Peyer's patch (tissue), 4 donors: ENCODE measurements around the gene TK1.

Experiments
- POLR2A ChIP-seq, 2 donors: fragments of 450-650 bp; IDR thresholded peaks; one replicate each; pipeline ENCODE4 v1.5.1; 2017; ENCODE audit warnings: antibody characterized with exemption in 2 of 2, mild to moderate bottlenecking in 2 of 2, moderate library complexity in 2 of 2
- TF ChIP-seq, protein P1 (sequence below), 6 experiments: fragments of 450-650 bp in 4 of 6; fragments of 200-600 bp in 2 of 6; sonication (generic) in 1 of 6; IDR thresholded peaks; one replicate each; pipeline ENCODE4 v1.5.1; 2017 to 2019; ENCODE audit warnings: antibody characterized with exemption in 6 of 6, mild to moderate bottlenecking in 3 of 6, moderate library complexity in 1 of 6

DNA sequence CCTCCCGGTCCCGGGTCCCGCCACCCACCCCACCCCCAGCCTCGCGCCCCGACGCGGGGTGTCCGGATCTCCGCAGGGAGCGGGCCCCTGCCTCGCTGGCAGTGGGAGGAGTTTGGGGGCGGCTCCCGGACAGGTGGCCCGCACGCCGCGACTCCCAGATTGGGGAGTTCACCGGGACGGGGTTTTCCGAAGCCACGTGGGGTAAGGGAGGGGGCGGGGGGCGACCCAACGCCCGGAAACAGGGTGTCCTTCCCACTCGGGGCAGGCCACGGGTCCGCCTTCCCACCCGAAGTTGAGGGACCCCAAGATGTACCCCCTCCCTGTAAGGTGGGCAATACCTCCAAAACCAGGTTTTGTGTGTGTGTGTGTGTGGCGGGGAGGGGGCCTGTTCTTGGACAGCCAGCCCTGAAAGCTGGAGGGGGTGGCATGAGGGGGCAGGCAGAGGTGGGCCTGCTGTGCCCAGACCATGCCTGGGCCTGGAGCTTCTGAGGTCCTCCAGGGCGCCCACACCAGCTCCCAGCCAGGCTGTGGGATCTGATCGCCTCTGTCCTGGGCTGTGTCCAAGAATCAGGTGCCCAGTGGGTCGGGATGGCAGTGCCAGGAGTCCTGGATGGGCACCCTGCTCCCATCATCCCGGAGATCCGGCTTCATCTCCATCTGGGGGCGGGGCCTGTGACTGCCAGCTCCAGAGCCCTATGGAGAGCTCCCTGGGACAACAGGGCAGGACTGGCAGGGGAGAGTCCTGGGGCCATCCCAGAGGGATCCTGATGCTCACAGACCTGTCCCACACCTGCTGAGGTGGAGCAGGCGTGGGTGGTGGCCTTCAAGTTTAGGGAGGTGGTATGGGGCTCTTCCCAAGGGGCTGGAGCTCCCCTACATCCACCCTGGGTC lies 17.7 kb downstream of the TK1 start:
- TF ChIP-seq, protein P1, sequence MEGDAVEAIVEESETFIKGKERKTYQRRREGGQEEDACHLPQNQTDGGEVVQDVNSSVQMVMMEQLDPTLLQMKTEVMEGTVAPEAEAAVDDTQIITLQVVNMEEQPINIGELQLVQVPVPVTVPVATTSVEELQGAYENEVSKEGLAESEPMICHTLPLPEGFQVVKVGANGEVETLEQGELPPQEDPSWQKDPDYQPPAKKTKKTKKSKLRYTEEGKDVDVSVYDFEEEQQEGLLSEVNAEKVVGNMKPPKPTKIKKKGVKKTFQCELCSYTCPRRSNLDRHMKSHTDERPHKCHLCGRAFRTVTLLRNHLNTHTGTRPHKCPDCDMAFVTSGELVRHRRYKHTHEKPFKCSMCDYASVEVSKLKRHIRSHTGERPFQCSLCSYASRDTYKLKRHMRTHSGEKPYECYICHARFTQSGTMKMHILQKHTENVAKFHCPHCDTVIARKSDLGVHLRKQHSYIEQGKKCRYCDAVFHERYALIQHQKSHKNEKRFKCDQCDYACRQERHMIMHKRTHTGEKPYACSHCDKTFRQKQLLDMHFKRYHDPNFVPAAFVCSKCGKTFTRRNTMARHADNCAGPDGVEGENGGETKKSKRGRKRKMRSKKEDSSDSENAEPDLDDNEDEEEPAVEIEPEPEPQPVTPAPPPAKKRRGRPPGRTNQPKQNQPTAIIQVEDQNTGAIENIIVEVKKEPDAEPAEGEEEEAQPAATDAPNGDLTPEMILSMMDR (IDR thresholded peaks at IDR 0.05), result no peak
- no peak for TF ChIP-seq POLR2A (IDR thresholded peaks at IDR 0.05)
